Ovary (tissue), 9 donors: ENCODE data around the gene GALNT17. TPM values are rescaled to one million over a fixed set of nuclear protein-coding genes. Genes with fewer than 3 reads are reported as not detected.

Experiments
- DNase-seq, 5 donors: peaks; one replicate each; pipeline ENCODE4 v3.0.0-alpha.2; 2019 to 2020
- H3K27ac ChIP-seq, 2 donors: fragments of 200-600 bp; one replicate each; pipeline versions ENCODE4 v1.5.1 to v1.8.0; 2019 to 2022
- H3K27me3 ChIP-seq: fragments of 200-600 bp; one replicate; pipeline ENCODE4 v1.8.0; 2022
- H3K36me3 ChIP-seq: fragments of 200-600 bp; sonication (generic); one replicate; pipeline ENCODE4 v1.5.1; 2019
- H3K4me1 ChIP-seq: one replicate; pipeline ENCODE4 v1.8.1; 2013; ENCODE audit warnings: mild to moderate bottlenecking, moderate library complexity; ENCODE audit not compliant: insufficient read depth
- H3K4me3 ChIP-seq: fragments of 200-600 bp; sonication (generic); one replicate; pipeline ENCODE4 v1.5.1; 2017
- H3K9me3 ChIP-seq, 2 donors: fragments of 200-600 bp in 1 of 2; sonication (generic) in 1 of 2; one replicate each; pipeline versions ENCODE4 v1.5.1 to v1.8.1; 2013 to 2019; ENCODE audit warnings: mild to moderate bottlenecking in 1 of 2, moderate library complexity in 1 of 2
- EP300 ChIP-seq: sonication (generic); formaldehyde crosslinking; IDR thresholded peaks from one replicate; pipeline ENCODE4 v1.6.1; 2017; ENCODE audit warnings: antibody characterized with exemption
- POLR2A ChIP-seq: fragments of 450-650 bp; IDR thresholded peaks from one replicate; pipeline ENCODE4 v1.6.1; 2017; ENCODE audit warnings: antibody characterized with exemption, mild to moderate bottlenecking, moderate library complexity
- WGBS, 3 donors: extraction: QIAGEN DNeasy Blood & Tissue Kit in 1 of 3; methylation state at CpG; one replicate each; pipeline versions ENCODE4 v1.1.5 to v1.1.7; 2013 to 2017; 5-methylcytosine and 5-hydroxymethylcytosine counted together
- intact Hi-C, 4 donors: fragments of 100-400 bp; cut with DNase I; formaldehyde crosslinking; loops; one replicate each; pipeline versions ENCODE4 v1.11.0 to v1.15.1; 2022 to 2023
- polyA plus RNA-seq, 2 donors: library from polyadenylated mRNA; stranded (reverse); fragments of 200-250 nt in 1 of 2; fragments of 350-450 nt in 1 of 2; fragmentation: Illumina TruSeq in 1 of 2; extraction: RNeasy Lipid Tissue Mini Kit (QIAGEN cat#74804) in 1 of 2; gene quantifications; one replicate each; pipeline ENCODE4 v1.2.3, GENCODE V29; 2013 to 2014
- total RNA-seq, 7 donors: library from RNA; depleted of rRNA in 2 of 7; stranded (reverse); fragments of >200 nt in 2 of 7; fragmentation: NEBNext Ultra II Directional in 3 of 7; extraction: Animal tissue kit (Norgen Biotek cat#: 25700) in 3 of 7; gene quantifications; one replicate each; pipeline versions ENCODE4 v1.1.0 to v1.2.4, GENCODE V29; 2016 to 2023
- TF ChIP-seq, protein P1 (sequence below), 3 donors: fragments of 450-650 bp in 2 of 3; fragments of 200-600 bp in 1 of 3; IDR thresholded peaks; one replicate each; pipeline versions ENCODE4 v1.5.1 to v1.8.0; 2016 to 2022; ENCODE audit warnings: antibody characterized with exemption in 3 of 3, mild to moderate bottlenecking in 1 of 3
- donor health status: DM: no; HTN: no; CAD: no; lungs with moderate emphysema.
- donor health status: DM: no; HTN: no; CAD: no.
- donor health status: Bipolar disorder and iron deficiency.
- donor health status: DM: yes; HTN: yes; CAD: no.
- donor health status: DM: no; HTN: no; CAD: no.
- donor health status: DM: yes; HTN: yes; CAD: no.

GALNT17 gene
- total and polyA plus RNA-seq, 9 donors, result 13.4 to 90.1 (median 57.1) TPM

- no peak for TF ChIP-seq POLR2A
- TF ChIP-seq, protein P1, sequence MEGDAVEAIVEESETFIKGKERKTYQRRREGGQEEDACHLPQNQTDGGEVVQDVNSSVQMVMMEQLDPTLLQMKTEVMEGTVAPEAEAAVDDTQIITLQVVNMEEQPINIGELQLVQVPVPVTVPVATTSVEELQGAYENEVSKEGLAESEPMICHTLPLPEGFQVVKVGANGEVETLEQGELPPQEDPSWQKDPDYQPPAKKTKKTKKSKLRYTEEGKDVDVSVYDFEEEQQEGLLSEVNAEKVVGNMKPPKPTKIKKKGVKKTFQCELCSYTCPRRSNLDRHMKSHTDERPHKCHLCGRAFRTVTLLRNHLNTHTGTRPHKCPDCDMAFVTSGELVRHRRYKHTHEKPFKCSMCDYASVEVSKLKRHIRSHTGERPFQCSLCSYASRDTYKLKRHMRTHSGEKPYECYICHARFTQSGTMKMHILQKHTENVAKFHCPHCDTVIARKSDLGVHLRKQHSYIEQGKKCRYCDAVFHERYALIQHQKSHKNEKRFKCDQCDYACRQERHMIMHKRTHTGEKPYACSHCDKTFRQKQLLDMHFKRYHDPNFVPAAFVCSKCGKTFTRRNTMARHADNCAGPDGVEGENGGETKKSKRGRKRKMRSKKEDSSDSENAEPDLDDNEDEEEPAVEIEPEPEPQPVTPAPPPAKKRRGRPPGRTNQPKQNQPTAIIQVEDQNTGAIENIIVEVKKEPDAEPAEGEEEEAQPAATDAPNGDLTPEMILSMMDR (IDR thresholded peaks at IDR 0.05), result no peak
- no peak for TF ChIP-seq EP300
- Histone ChIP-seq H3K4me1 (peaks cover 8% of the 10 kb centered on the region), H3K36me3 (no peaks in the 10 kb centered on the region), H3K27me3 (no peaks in the 10 kb centered on the region), H3K4me3 (no peak overlapping the region), H3K27ac (no peak overlapping the region), H3K9me3 (no peaks in the 10 kb centered on the region)
- WGBS, 3 donors, result 94 to 95% (median 94%) methylated on average over 4 of the region's 4 CpGs
- intact Hi-C loops, result loop anchor here in 1 of 4 donors (10.0 kb wide), 1 partner anchor 100 kb away; no protein-coding TSS in a partner anchor
- DNase-seq, result no peak
Measured at GRCh38 chr7:71135116-71135515, 3.2 kb downstream of the GALNT17 start.

- Histone ChIP-seq H3K4me1 (peaks cover 8% of the 10 kb centered on the region), H3K9me3 (no peaks in the 10 kb centered on the region), H3K4me3 (no peak overlapping the region), H3K27ac (no peak overlapping the region), H3K36me3 (no peaks in the 10 kb centered on the region), H3K27me3 (no peaks in the 10 kb centered on the region)
- TF ChIP-seq POLR2A, result no peak
- TF ChIP-seq EP300, result no peak
- TF ChIP-seq, protein P1 (IDR thresholded peaks at IDR 0.05), result no peak
- intact Hi-C loops, result loop anchor here in 1 of 4 donors (10.0 kb wide), 1 partner anchor 99 kb away; no protein-coding TSS in a partner anchor
- DNase-seq, result peak in 2 of 5 donors; percentile 18 to 38
- WGBS, 3 donors, result 44 to 70% (median 59%) methylated on average over 4 of the region's 4 CpGs
Measured at GRCh38 chr7:71135663-71136062, 3.7 kb downstream of the GALNT17 start.

DNA sequence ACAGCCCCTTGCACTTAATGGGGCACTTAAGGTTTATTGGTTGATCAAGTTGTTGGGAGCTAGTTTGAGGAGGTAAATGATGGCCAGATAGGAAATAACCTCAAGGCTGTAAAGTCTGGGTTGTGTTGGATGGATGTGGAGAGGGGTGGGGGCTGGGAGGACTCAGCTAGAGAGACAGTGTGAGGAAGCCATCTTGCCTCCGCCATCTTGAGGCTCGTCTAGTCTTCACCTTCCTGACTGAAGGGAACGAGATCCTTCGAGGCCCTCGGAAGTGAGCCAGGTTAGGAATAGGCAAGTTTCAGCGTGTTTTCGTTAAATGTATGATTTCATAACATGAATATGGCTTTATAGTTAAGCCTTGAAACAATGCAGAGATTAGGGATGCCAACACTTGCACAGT, 5.5 kb downstream of the GALNT17 start:
- TF ChIP-seq EP300 (no peak), POLR2A (no peak)
- TF ChIP-seq, protein P1 (IDR thresholded peaks at IDR 0.05), result no peak
- H3K4me1 ChIP-seq, result peaks cover 8% of the 10 kb centered on the region
- H3K9me3 ChIP-seq, result no peaks in the 10 kb centered on the region
- no peak overlapping the region for H3K27ac ChIP-seq
- no peak overlapping the region for H3K4me3 ChIP-seq
- H3K36me3 ChIP-seq, result no peaks in the 10 kb centered on the region
- no peak for DNase-seq
- H3K27me3 ChIP-seq, result no peaks in the 10 kb centered on the region
- WGBS, 3 donors, result 96 to 98% (median 97%) methylated on average over 7 of the region's 7 CpGs
- intact Hi-C loops, result loop anchor here in 1 of 4 donors (10.0 kb wide), 1 partner anchor 97 kb away; no protein-coding TSS in a partner anchor

GRCh38 chr7:71140264-71140663, 8.3 kb downstream of the GALNT17 start:
- DNase-seq, result no peak
- Histone ChIP-seq H3K4me1 (peaks cover 5% of the 10 kb centered on the region), H3K4me3 (no peak overlapping the region), H3K36me3 (no peaks in the 10 kb centered on the region), H3K27ac (no peak overlapping the region), H3K27me3 (no peaks in the 10 kb centered on the region), H3K9me3 (no peaks in the 10 kb centered on the region)
- WGBS, 3 donors, result 79 to 87% (median 85%) methylated on average over 4 of the region's 4 CpGs
- TF ChIP-seq POLR2A, result no peak
- no peak for TF ChIP-seq EP300
- TF ChIP-seq, protein P1 (IDR thresholded peaks at IDR 0.05), result no peak
- intact Hi-C loops, result no loop called here
